B cell (primary cell): ENCODE results near the gene SLC9A9. TPM values are rescaled to one million over a fixed set of nuclear protein-coding genes. Genes with fewer than 3 reads are reported as not detected.

Source experiments
- ATAC-seq: fragments of 200-7000 bp; cut with Tn5 transposase; one replicate; pipeline ENCODE4 v1.10.0; 2021; ENCODE audit warnings: low read depth, mild to moderate bottlenecking, moderate number of reproducible peaks, moderate library complexity
- CTCF ChIA-PET: fragments of 350-600 bp; sonication (Branson Sonifier 250); formaldehyde crosslinking; loops from one replicate; lab custom pipeline; 2021; ENCODE audit warnings: antibody characterized with exemption, inconsistent platforms; lab: Charles Lee
- POLR2A ChIA-PET: fragments of 350-600 bp; sonication (Branson Sonifier 250); formaldehyde crosslinking; loops from one replicate; lab custom pipeline; 2021; ENCODE audit warnings: antibody characterized with exemption; lab: Charles Lee
- DNase-seq: peaks from one replicate; pipeline ENCODE4 v3.0.0; 2013
- H2AFZ ChIP-seq: 2 replicates; pipeline ENCODE4 v1.6.1; 2012; ENCODE audit warnings: mild to moderate bottlenecking, low read depth, low read length; ENCODE audit not compliant: insufficient read depth, poor library complexity, severe bottlenecking
- H3K27ac ChIP-seq, 2 donors: 1 replicate in 1 of 2; 2 replicates in 1 of 2; pipeline ENCODE4 v1.5.1; 2012 to 2013; ENCODE audit warnings: low read length in 2 of 2, mild to moderate bottlenecking in 2 of 2, moderate library complexity in 1 of 2
- H3K27me3 ChIP-seq, 4 experiments: fragments of 200-600 bp in 1 of 4; sonication (generic) in 1 of 4; replicated peaks in 1 of 4; 1 replicate in 2 of 4; 2 replicates in 2 of 4; pipeline versions ENCODE4 v1.6.1 to v1.7.0; 2013 to 2016; ENCODE audit warnings: low read length in 3 of 4, mild to moderate bottlenecking in 2 of 4, mixed read lengths in 1 of 4, moderate library complexity in 1 of 4; ENCODE audit not compliant: insufficient read depth in 4 of 4, control insufficient read depth in 3 of 4; ENCODE audit errors: control extremely low read depth in 1 of 4
- H3K36me3 ChIP-seq, 2 experiments: replicated peaks in 1 of 2; 1 replicate in 1 of 2; 2 replicates in 1 of 2; pipeline versions ENCODE4 v1.6.1 to v1.7.1; 2013; ENCODE audit warnings: low read length in 1 of 2; ENCODE audit not compliant: insufficient read depth in 2 of 2, control insufficient read depth in 1 of 2; ENCODE audit errors: control extremely low read depth in 1 of 2, extremely low read depth in 1 of 2
- H3K4me1 ChIP-seq, 2 donors: fragments of 200-600 bp in 1 of 2; sonication (generic) in 1 of 2; 1 replicate in 1 of 2; 2 replicates in 1 of 2; pipeline versions ENCODE4 v1.5.1 to v1.6.1; 2013 to 2017; ENCODE audit warnings: low read length in 2 of 2; ENCODE audit not compliant: control insufficient read depth in 2 of 2, insufficient read depth in 2 of 2
- H3K4me2 ChIP-seq: replicated peaks from 2 replicates; pipeline ENCODE3; 2012; ENCODE audit warnings: mild to moderate bottlenecking, low read depth, low read length; ENCODE audit not compliant: poor library complexity, severe bottlenecking
- H3K4me3 ChIP-seq, 5 experiments: fragments of 200-600 bp in 1 of 5; sonication (generic) in 1 of 5; 1 replicate in 3 of 5; 2 replicates in 2 of 5; pipeline versions ENCODE4 v1.5.1 to v1.7.0; 2011 to 2016; ENCODE audit warnings: low read length in 4 of 5, mild to moderate bottlenecking in 4 of 5, low read depth in 2 of 5, control low read depth in 1 of 5, moderate library complexity in 1 of 5; ENCODE audit not compliant: insufficient read depth in 1 of 5; ENCODE audit errors: control extremely low read depth in 1 of 5, extremely low read depth in 1 of 5
- H3K79me2 ChIP-seq: fragments of 200-600 bp; sonication (generic); one replicate; pipeline ENCODE4 v1.6.0; 2016; ENCODE audit warnings: low read length; ENCODE audit not compliant: control insufficient read depth, insufficient read depth
- H3K9ac ChIP-seq: fragments of 200-600 bp; sonication (generic); 2 replicates; pipeline ENCODE4 v1.6.1; 2017; ENCODE audit warnings: mild to moderate bottlenecking, low read length, moderate library complexity
- H3K9me3 ChIP-seq, 3 donors: one replicate each; pipeline versions ENCODE4 v1.6.1 to v1.7.1; 2013; ENCODE audit warnings: low read length in 2 of 3; ENCODE audit not compliant: control insufficient read depth in 2 of 3, insufficient read depth in 1 of 3; ENCODE audit errors: control extremely low read depth in 1 of 3
- H4K20me1 ChIP-seq: 2 replicates; pipeline ENCODE4 v1.6.0; 2012; ENCODE audit warnings: mild to moderate bottlenecking, low read length; ENCODE audit not compliant: insufficient read depth, control insufficient read depth, poor library complexity, severe bottlenecking
- H3K27ac Mint-ChIP-seq: one replicate; pipeline ENCODE4 v1.8.0; 2021; ENCODE audit warnings: mixed read lengths
- H3K27me3 Mint-ChIP-seq: one replicate; pipeline ENCODE4 v1.8.0; 2021; ENCODE audit warnings: mixed read lengths
- H3K4me1 Mint-ChIP-seq: one replicate; pipeline ENCODE4 v1.8.0; 2021; ENCODE audit warnings: mixed read lengths
- H3K4me3 Mint-ChIP-seq: one replicate; pipeline ENCODE4 v1.8.0; 2021; ENCODE audit warnings: mixed read lengths
- H3K9me3 Mint-ChIP-seq: one replicate; pipeline ENCODE4 v1.8.0; 2022; ENCODE audit warnings: mixed read lengths; ENCODE audit not compliant: insufficient read depth
- EZH2 ChIP-seq: IDR thresholded peaks from 2 replicates; pipeline ENCODE4 v1.6.1; 2012; ENCODE audit warnings: borderline replicate concordance, low read depth, mild to moderate bottlenecking, moderate library complexity, low read length; ENCODE audit not compliant: insufficient read depth, poor library complexity, severe bottlenecking
- WGBS: methylation state at CpG from one replicate; pipeline ENCODE4 v1.1.5; 2013; ENCODE audit warnings: missing lambda C conversion rate; ENCODE audit not compliant: insufficient coverage; 5-methylcytosine and 5-hydroxymethylcytosine counted together
- intact Hi-C: fragments of 100-400 bp; cut with micrococcal nuclease; formaldehyde crosslinking; loops from one replicate; pipeline ENCODE4 v1.10.0; 2022
- polyA plus RNA-seq: library from polyadenylated mRNA; depleted of rRNA; stranded (reverse); fragments of >200 nt; gene quantifications from 2 replicates; pipeline ENCODE4 v1.2.3, GENCODE V29; 2012
- total RNA-seq, 2 donors: library from RNA; stranded (reverse); fragments of 120-200 nt in 1 of 2; gene quantifications; 1 replicate in 1 of 2; 2 replicates in 1 of 2; pipeline versions ENCODE4 v1.2.3 to v1.2.4, GENCODE V29; 2013 to 2022
- TF ChIP-seq, protein P1 (sequence below): fragments of 200-600 bp; IDR thresholded peaks from one replicate; pipeline ENCODE4 v1.8.0; 2022; ENCODE audit warnings: antibody characterized with exemption, mild to moderate bottlenecking

SLC9A9 gene
- total and polyA plus RNA-seq, 2 donors (not counting 1 experiment from before 2014, with no cell fraction given) = 7.7 to 17.3 TPM

DNA sequence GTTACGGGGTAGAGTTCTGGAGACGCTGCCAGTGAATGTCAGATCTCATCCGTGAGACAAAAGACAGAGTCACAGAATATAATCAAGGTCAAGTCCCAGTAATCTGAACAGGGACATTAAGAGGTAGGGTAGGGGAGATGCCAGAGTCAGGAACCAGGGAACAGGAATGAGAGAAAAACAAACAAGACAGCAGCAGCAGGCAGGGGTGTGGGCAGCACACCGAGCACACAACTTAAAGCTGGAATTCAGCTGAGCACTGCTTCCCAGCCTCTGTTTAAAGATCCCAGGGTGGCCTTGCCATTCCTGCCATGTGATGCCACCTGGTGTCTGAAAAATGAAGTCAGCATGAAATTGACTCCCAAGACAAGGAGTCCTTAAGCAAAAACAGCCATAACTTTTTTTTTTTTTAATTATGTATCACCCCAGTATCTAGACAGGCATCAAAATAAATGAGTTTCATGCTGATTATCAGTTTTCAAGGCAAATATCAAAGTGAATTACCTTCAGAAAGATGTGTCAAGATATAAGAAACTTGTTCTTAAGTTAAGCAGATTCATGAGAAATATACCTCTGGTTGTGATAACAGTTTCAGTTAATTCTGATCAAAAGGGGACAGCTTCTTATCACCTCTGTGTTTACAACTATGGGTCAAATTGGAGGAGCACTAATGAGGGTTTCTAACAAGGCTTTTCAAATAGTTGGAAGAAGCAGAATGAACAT is 203.7 kb downstream of the SLC9A9 start:
- TF ChIP-seq EZH2 = no peak
- TF ChIP-seq, protein P1, sequence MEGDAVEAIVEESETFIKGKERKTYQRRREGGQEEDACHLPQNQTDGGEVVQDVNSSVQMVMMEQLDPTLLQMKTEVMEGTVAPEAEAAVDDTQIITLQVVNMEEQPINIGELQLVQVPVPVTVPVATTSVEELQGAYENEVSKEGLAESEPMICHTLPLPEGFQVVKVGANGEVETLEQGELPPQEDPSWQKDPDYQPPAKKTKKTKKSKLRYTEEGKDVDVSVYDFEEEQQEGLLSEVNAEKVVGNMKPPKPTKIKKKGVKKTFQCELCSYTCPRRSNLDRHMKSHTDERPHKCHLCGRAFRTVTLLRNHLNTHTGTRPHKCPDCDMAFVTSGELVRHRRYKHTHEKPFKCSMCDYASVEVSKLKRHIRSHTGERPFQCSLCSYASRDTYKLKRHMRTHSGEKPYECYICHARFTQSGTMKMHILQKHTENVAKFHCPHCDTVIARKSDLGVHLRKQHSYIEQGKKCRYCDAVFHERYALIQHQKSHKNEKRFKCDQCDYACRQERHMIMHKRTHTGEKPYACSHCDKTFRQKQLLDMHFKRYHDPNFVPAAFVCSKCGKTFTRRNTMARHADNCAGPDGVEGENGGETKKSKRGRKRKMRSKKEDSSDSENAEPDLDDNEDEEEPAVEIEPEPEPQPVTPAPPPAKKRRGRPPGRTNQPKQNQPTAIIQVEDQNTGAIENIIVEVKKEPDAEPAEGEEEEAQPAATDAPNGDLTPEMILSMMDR = peak; percentile 70
- Histone ChIP-seq H3K27me3 (no peaks in the 10 kb centered on the region), H3K36me3 (no peaks in the 10 kb centered on the region), H3K79me2 (no peaks in the 10 kb centered on the region), H2AFZ (peak overlapping the region; percentile 23), H4K20me1 (no peaks in the 10 kb centered on the region), H3K9me3 (peaks cover 0 to 9% (median 2%) of the 10 kb centered on the region in 3 donors), H3K4me3 (no peak overlapping the region), H3K27ac (no peak overlapping the region), H3K4me1 (peaks cover 9 to 10% of the 10 kb centered on the region in 2 donors), H3K9ac (no peak overlapping the region), H3K4me2 (no peak overlapping the region)
- POLR2A ChIA-PET = no interaction called here
- intact Hi-C loops = loop anchor here (1.0 to 5.0 kb wide), 3 partner anchors 30 to 523 kb away; no protein-coding TSS in a partner anchor
- ATAC-seq (peak; percentile 51), DNase-seq (peak; percentile 67)
- H3K4me3 Mint-ChIP-seq = no peak overlapping the region
- peaks cover 2% of the 10 kb centered on the region for H3K9me3 Mint-ChIP-seq
- no peaks in the 10 kb centered on the region for H3K27me3 Mint-ChIP-seq
- H3K27ac Mint-ChIP-seq = peak overlapping the region; percentile 17
- CTCF ChIA-PET = interaction anchor here (0.7 to 3.4 kb wide), 22 partner anchors 9 to 606 kb away, joined by 3 to 20 read pairs (median 4); partner anchors contain the start of gene CHST2
- H3K4me1 Mint-ChIP-seq = peaks cover 13% of the 10 kb centered on the region
- 82% methylated on average over 4 of the region's 4 CpGs for WGBS

DNA sequence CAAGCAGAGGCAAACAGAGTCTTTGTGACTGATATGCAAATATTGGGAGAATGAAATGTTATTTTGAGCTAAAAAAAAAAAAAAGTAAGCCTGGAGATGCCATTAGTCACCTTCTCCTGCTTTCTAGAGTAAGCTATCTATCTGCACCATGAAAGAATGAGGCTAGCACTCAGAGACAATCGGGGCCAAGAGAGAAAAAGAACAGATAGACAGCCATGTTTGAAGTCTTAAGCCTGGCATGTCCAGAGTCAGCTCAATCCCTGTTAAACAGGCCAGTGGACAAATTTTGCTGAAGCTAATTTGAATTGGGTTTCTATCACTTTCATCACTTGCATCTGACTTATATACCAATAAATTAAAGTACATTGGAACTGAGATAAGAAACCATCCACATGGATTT is 204.4 kb downstream of the SLC9A9 start:
- peaks cover 3% of the 10 kb centered on the region for H3K9me3 Mint-ChIP-seq
- Histone ChIP-seq H4K20me1 (no peaks in the 10 kb centered on the region), H3K4me1 (peaks cover 9 to 10% of the 10 kb centered on the region in 2 donors), H3K9ac (no peak overlapping the region), H3K4me3 (no peak overlapping the region), H3K36me3 (no peaks in the 10 kb centered on the region), H3K9me3 (peaks cover 0 to 9% (median 5%) of the 10 kb centered on the region in 3 donors), H3K27me3 (no peaks in the 10 kb centered on the region), H3K4me2 (no peak overlapping the region), H3K27ac (no peak overlapping the region), H3K79me2 (no peaks in the 10 kb centered on the region), H2AFZ (no peak overlapping the region)
- H3K27ac Mint-ChIP-seq = no peak overlapping the region
- no peak overlapping the region for H3K4me3 Mint-ChIP-seq
- ATAC-seq (no peak), DNase-seq (no peak)
- no peak for TF ChIP-seq EZH2
- TF ChIP-seq, protein P1 = no peak
- intact Hi-C loops = loop anchor here (1.0 to 2.0 kb wide), 2 partner anchors 31 to 523 kb away; no protein-coding TSS in a partner anchor
- H3K27me3 Mint-ChIP-seq = no peaks in the 10 kb centered on the region
- POLR2A ChIA-PET = no interaction called here
- peaks cover 13% of the 10 kb centered on the region for H3K4me1 Mint-ChIP-seq
- WGBS = 100% methylated on average over 1 of the region's 1 CpG
- CTCF ChIA-PET = interaction anchor here (0.7 to 3.4 kb wide), 20 partner anchors 8 to 605 kb away, joined by 3 to 20 read pairs (median 4); partner anchors contain the start of gene CHST2
